HEK293T (cell line): Measurements from ENCODE around the gene RASL10A.

Source experiments
- BHLHE40 ChIP-seq: fragments of 450-650 bp; IDR thresholded peaks from 2 replicates; pipeline ENCODE4 v1.6.1; 2016; ENCODE audit warnings: mild to moderate bottlenecking, moderate library complexity, borderline replicate concordance
- FOXM1 ChIP-seq: fragments of 450-650 bp; IDR thresholded peaks from 2 replicates; pipeline ENCODE4 v1.6.1; 2017; ENCODE audit warnings: mild to moderate bottlenecking, borderline replicate concordance
- LEF1 ChIP-seq: fragments of 450-650 bp; IDR thresholded peaks from 2 replicates; pipeline ENCODE4 v1.6.1; 2017; ENCODE audit warnings: mild to moderate bottlenecking, borderline replicate concordance
- SP1 ChIP-seq: fragments of 450-650 bp; IDR thresholded peaks from 2 replicates; pipeline ENCODE4 v1.6.1; 2017

DNA sequence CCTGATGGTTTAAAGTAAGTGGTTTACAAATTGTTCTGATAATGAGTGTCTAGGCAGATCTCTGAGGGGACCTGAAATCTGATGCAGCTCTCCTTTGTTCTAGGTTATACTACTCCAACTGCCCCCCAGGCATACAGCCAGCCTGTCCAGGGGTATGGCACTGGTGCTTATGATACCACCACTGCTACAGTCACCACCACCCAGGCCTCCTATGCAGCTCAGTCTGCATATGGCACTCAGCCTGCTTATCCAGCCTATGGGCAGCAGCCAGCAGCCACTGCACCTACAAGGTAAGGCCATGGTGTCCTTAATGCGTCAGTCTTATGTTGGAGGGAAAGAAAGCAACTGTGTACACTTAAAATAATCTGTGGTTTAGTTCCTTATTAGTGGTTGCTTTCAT is 37.6 kb downstream of the RASL10A start:
- no peak for TF ChIP-seq SP1
- no peak for TF ChIP-seq FOXM1
- TF ChIP-seq BHLHE40: no peak
- TF ChIP-seq LEF1: no peak
